Femur (tissue), 1 donor: ENCODE data around the gene TRIM27.
"Not testable (repeated sequence)": the region's sequence is repeated elsewhere in the genome, so short reads cannot be mapped to it uniquely, and the experiment has no call there.

Experiments used
- DNase-seq: peaks from one replicate; pipeline ENCODE4 v3.0.0-alpha.2; 2017

TRIM27 gene

GRCh38 chr6:28862077-28862476 lies 61.7 kb downstream of the TRIM27 start:
- no peak for DNase-seq

- DNase-seq, result no peak
These were observed 62.4 kb downstream of the TRIM27 start for GRCh38 chr6:28861339-28861738.

GRCh38 chr6:28860581-28860980 lies 63.2 kb downstream of the TRIM27 start:
- DNase-seq, result no peak

GRCh38 chr6:28858963-28859362 lies 64.8 kb downstream of the TRIM27 start:
- no peak for DNase-seq

- no peak for DNase-seq
These were observed 67.2 kb downstream of the TRIM27 start for GRCh38 chr6:28856620-28857005.

GRCh38 chr6:28854405-28854804 lies 69.4 kb downstream of the TRIM27 start:
- DNase-seq, result not testable (repeated sequence)
